ENCODE results near the gene MATR3. TPM values are rescaled to one million over a fixed set of nuclear protein-coding genes. Genes with fewer than 3 reads are reported as not detected.
"Not testable (repeated sequence)": the region's sequence is repeated elsewhere in the genome, so short reads cannot be mapped to it uniquely, and the experiment has no call there.

Gene MATR3
- total RNA-seq, 3 donors from 2014 or later (not counting 1 experiment from before 2014, with no cell fraction given), result 290 to 324 (median 297) TPM

- WGBS (ENCODE audit: insufficient coverage), result 90% methylated on average over 8 of the region's 9 CpGs
- H3K4me3 ChIP-seq (ENCODE audit: low read length), result no peak overlapping the region
- peaks cover 24% of the 10 kb centered on the region for H3K4me1 ChIP-seq (ENCODE audit: control insufficient read depth, insufficient read depth, low read length)
- no peaks in the 10 kb centered on the region for H3K9me3 Mint-ChIP-seq
- peak overlapping the region; percentile 95 to 98 for H3K27ac Mint-ChIP-seq
- intact Hi-C loops (cut with micrococcal nuclease), result loop anchor here (2.0 to 5.0 kb wide), 2 partner anchors 47 to 71 kb away; no protein-coding TSS in a partner anchor
- H3K27me3 Mint-ChIP-seq (ENCODE audit: low read depth in 2 of 2), result no peaks in the 10 kb centered on the region
- no peaks in the 10 kb centered on the region for H3K9me3 ChIP-seq (ENCODE audit: control insufficient read depth, insufficient read depth, low read length)
- no peak for DNase-seq
- H3K4me1 Mint-ChIP-seq, result peaks cover 41 to 47% of the 10 kb centered on the region in 2 donors
- H3K36me3 Mint-ChIP-seq, result no peaks in the 10 kb centered on the region
- peaks cover 4% of the 10 kb centered on the region for H3K36me3 ChIP-seq (ENCODE audit: control insufficient read depth, insufficient read depth, low read length)
- ATAC-seq, result no peak
- no peaks in the 10 kb centered on the region for H3K27me3 ChIP-seq (ENCODE audit: control insufficient read depth, insufficient read depth, low read length)
- no peak overlapping the region for H3K27ac ChIP-seq (ENCODE audit: low read length)
- peak overlapping the region; percentile 96 for H3K4me3 Mint-ChIP-seq
- TF ChIP-seq, protein P1, sequence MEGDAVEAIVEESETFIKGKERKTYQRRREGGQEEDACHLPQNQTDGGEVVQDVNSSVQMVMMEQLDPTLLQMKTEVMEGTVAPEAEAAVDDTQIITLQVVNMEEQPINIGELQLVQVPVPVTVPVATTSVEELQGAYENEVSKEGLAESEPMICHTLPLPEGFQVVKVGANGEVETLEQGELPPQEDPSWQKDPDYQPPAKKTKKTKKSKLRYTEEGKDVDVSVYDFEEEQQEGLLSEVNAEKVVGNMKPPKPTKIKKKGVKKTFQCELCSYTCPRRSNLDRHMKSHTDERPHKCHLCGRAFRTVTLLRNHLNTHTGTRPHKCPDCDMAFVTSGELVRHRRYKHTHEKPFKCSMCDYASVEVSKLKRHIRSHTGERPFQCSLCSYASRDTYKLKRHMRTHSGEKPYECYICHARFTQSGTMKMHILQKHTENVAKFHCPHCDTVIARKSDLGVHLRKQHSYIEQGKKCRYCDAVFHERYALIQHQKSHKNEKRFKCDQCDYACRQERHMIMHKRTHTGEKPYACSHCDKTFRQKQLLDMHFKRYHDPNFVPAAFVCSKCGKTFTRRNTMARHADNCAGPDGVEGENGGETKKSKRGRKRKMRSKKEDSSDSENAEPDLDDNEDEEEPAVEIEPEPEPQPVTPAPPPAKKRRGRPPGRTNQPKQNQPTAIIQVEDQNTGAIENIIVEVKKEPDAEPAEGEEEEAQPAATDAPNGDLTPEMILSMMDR (IDR thresholded peaks at IDR 0.05), result no peak
Measured at GRCh38 chr5:139343476-139343875, 49.9 kb downstream of the MATR3 start.

DNA sequence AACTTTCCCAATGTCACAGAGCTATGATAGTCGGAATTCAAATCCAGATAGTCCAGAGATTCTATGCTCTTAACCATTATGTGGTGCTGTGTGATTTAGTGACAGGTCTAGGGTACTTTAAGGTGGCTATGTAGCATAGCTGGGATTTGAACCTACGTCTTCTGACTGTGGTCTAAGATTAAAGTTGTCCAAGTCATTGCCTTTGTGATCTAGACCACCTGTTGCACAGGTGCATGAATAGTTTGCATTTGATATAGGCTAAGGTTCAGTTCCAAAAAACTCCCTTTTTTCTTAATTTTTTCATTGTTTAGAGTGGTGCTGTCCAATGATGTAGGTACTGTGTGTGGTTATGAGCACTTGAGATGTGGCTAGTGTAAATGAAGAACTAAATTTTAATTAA is 50.6 kb downstream of the MATR3 start:
- H3K27ac Mint-ChIP-seq, result peak overlapping the region; percentile 27 to 32
- peak overlapping the region; percentile 10 for H3K4me3 Mint-ChIP-seq
- no peaks in the 10 kb centered on the region for H3K27me3 Mint-ChIP-seq (ENCODE audit: low read depth in 2 of 2)
- intact Hi-C loops (cut with micrococcal nuclease), result loop anchor here (5.0 kb wide), 1 partner anchor 72 kb away; no protein-coding TSS in a partner anchor
- Histone ChIP-seq H3K4me1 (ENCODE audit: control insufficient read depth, insufficient read depth, low read length) (peaks cover 28% of the 10 kb centered on the region), H3K4me3 (ENCODE audit: low read length) (no peak overlapping the region), H3K36me3 (ENCODE audit: control insufficient read depth, insufficient read depth, low read length) (peaks cover 4% of the 10 kb centered on the region), H3K27me3 (ENCODE audit: control insufficient read depth, insufficient read depth, low read length) (no peaks in the 10 kb centered on the region), H3K27ac (ENCODE audit: low read length) (no peak overlapping the region), H3K9me3 (ENCODE audit: control insufficient read depth, insufficient read depth, low read length) (no peaks in the 10 kb centered on the region)
- peaks cover 47 to 53% of the 10 kb centered on the region in 2 donors for H3K4me1 Mint-ChIP-seq
- no peak for DNase-seq
- no peaks in the 10 kb centered on the region for H3K9me3 Mint-ChIP-seq
- TF ChIP-seq, protein P1 (IDR thresholded peaks at IDR 0.05), result no peak
- H3K36me3 Mint-ChIP-seq, result no peaks in the 10 kb centered on the region
- no peak for ATAC-seq
- 97% methylated on average over 2 of the region's 2 CpGs for WGBS (ENCODE audit: insufficient coverage)

DNA sequence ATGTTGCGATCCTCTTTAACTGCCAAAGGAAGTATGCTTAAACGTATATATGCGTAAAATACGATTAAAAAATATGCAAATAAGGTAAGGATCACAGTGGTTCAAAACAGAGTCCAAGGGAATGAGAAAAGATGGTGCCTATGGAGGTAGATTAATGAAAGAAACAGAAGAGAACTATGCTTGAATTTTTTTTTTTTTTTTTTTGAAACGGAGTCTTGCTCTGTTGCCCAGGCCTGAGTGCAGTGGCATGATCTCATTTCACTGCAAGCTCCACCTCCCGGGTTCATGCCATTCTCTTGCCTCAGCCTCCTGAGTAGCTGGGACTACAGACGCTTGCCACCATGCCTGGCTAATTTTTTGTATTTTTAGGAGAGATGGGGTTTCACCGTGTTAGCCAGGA is 51.9 kb downstream of the MATR3 start:
- H3K9me3 ChIP-seq (ENCODE audit: control insufficient read depth, insufficient read depth, low read length); H3K36me3 Mint-ChIP-seq; DNase-seq; H3K27me3 Mint-ChIP-seq (ENCODE audit: low read depth in 2 of 2); H3K27me3 ChIP-seq (ENCODE audit: control insufficient read depth, insufficient read depth, low read length); H3K4me3 Mint-ChIP-seq; H3K27ac Mint-ChIP-seq; H3K9me3 Mint-ChIP-seq; ATAC-seq; H3K36me3 ChIP-seq (ENCODE audit: control insufficient read depth, insufficient read depth, low read length); H3K27ac ChIP-seq (ENCODE audit: low read length); intact Hi-C loops (cut with micrococcal nuclease); H3K4me3 ChIP-seq (ENCODE audit: low read length): not testable (repeated sequence)
- peaks cover 47 to 54% of the 10 kb centered on the region in 2 donors for H3K4me1 Mint-ChIP-seq
- 98% methylated on average over 8 of the region's 8 CpGs for WGBS (ENCODE audit: insufficient coverage)
- H3K4me1 ChIP-seq (ENCODE audit: control insufficient read depth, insufficient read depth, low read length), result peaks cover 28% of the 10 kb centered on the region

- H3K27ac Mint-ChIP-seq; H3K27me3 Mint-ChIP-seq (ENCODE audit: low read depth in 2 of 2); H3K4me3 ChIP-seq (ENCODE audit: low read length); intact Hi-C loops (cut with micrococcal nuclease); H3K27ac ChIP-seq (ENCODE audit: low read length); H3K27me3 ChIP-seq (ENCODE audit: control insufficient read depth, insufficient read depth, low read length); ATAC-seq; H3K36me3 Mint-ChIP-seq; H3K36me3 ChIP-seq (ENCODE audit: control insufficient read depth, insufficient read depth, low read length); H3K9me3 ChIP-seq (ENCODE audit: control insufficient read depth, insufficient read depth, low read length); H3K4me3 Mint-ChIP-seq; DNase-seq; H3K9me3 Mint-ChIP-seq: not testable (repeated sequence)
- peaks cover 38 to 39% of the 10 kb centered on the region in 2 donors for H3K4me1 Mint-ChIP-seq
- H3K4me1 ChIP-seq (ENCODE audit: control insufficient read depth, insufficient read depth, low read length), result peaks cover 19% of the 10 kb centered on the region
- WGBS (ENCODE audit: insufficient coverage), result 96% methylated on average over 6 of the region's 9 CpGs
Measured at GRCh38 chr5:139347863-139348262, 54.3 kb downstream of the MATR3 start.
